GM12878 (cell line): Measurements from ENCODE around the gene LSAMP. TPM values are rescaled to one million over a fixed set of nuclear protein-coding genes. Genes with fewer than 3 reads are reported as not detected.

Experiments used
- ATAC-seq: fragments of 200-7000 bp; cut with Tn5 transposase; 3 replicates; pipeline ENCODE4 v1.9.1; 2020; ENCODE audit warnings: mild to moderate bottlenecking, moderate library complexity
- BruUV-seq: library from RNA; stranded (reverse); fragments of 400-500 nt; replicated peaks from 2 replicates; lab custom pipeline; 2021; lab: Mats Ljungman, UMichigan
- CTCF ChIA-PET: fragments of 300-600 bp; sonication (Branson Sonifier 250); formaldehyde crosslinking; extraction: SDS; loops from one replicate; lab custom pipeline; 2021; ENCODE audit warnings: inconsistent platforms; lab: Yijun Ruan, JAX
- POLR2A ChIA-PET: fragments of 350-600 bp; formaldehyde crosslinking; extraction: SDS; loops from one replicate; lab custom pipeline; 2021; ENCODE audit warnings: inconsistent platforms; lab: Charles Lee
- RAD21 ChIA-PET: fragments of 300-600 bp; sonication (Branson Sonifier 250); formaldehyde crosslinking; loops from one replicate; lab custom pipeline; 2023; ENCODE audit warnings: antibody characterized with exemption; ENCODE audit not compliant: unreplicated experiment; lab: Charles Lee
- SMC1A ChIA-PET: fragments of 300-600 bp; sonication (Branson Sonifier 250); formaldehyde crosslinking; loops from one replicate; lab custom pipeline; 2023; ENCODE audit not compliant: unreplicated experiment, uncharacterized antibody; lab: Charles Lee
- DNase-seq: peaks from one replicate; pipeline ENCODE4 v3.0.0-alpha.2; 2011; ENCODE audit warnings: low read depth, low spot score
- FAIRE-seq: peaks from 3 replicates; lab custom pipeline; 2011; peaks lifted over from hg19 to GRCh38; lab: Jason Lieb, UNC
- H2AFZ ChIP-seq: 2 replicates; pipeline ENCODE4 v1.6.0; 2011; ENCODE audit warnings: low read depth, low read length, control low read depth; ENCODE audit not compliant: control insufficient read depth
- H3K27ac ChIP-seq: 2 replicates; pipeline ENCODE4 v1.5.1; 2011; ENCODE audit warnings: control low read depth; ENCODE audit not compliant: control insufficient read depth, insufficient read depth
- H3K27me3 ChIP-seq, 2 experiments: replicated peaks in 1 of 2; 2 replicates each; pipeline versions ENCODE4 v1.6.0 to v1.6.1; 2011; ENCODE audit warnings: low read length in 1 of 2; ENCODE audit not compliant: control insufficient read depth in 2 of 2, insufficient read depth in 2 of 2
- H3K36me3 ChIP-seq, 2 experiments: 2 replicates each; pipeline ENCODE4 v1.5.1; 2011; ENCODE audit warnings: low read length in 1 of 2; ENCODE audit not compliant: control insufficient read depth in 2 of 2, insufficient read depth in 2 of 2
- H3K4me1 ChIP-seq: 2 replicates; pipeline ENCODE4 v1.6.1; 2011; ENCODE audit warnings: mild to moderate bottlenecking, low read length, moderate library complexity, mixed read lengths; ENCODE audit not compliant: control insufficient read depth, insufficient read depth
- H3K4me2 ChIP-seq: 2 replicates; pipeline ENCODE4 v1.6.0; 2011; ENCODE audit warnings: control low read depth; ENCODE audit not compliant: control insufficient read depth, insufficient read depth
- H3K4me3 ChIP-seq: fragments of 200-600 bp; sonication (generic); 2 replicates; pipeline ENCODE4 v1.5.1; 2016
- H3K79me2 ChIP-seq: 2 replicates; pipeline ENCODE4 v1.6.0; 2011; ENCODE audit warnings: low read length; ENCODE audit not compliant: control insufficient read depth, insufficient read depth
- H3K9ac ChIP-seq: 2 replicates; pipeline ENCODE4 v1.8.0; 2011; ENCODE audit warnings: low read length, control low read depth, mixed read lengths; ENCODE audit not compliant: control insufficient read depth, insufficient read depth
- H3K9me3 ChIP-seq: replicated peaks from 3 replicates; pipeline ENCODE4 v1.5.1; 2011; ENCODE audit warnings: mild to moderate bottlenecking, low read length; ENCODE audit not compliant: control insufficient read depth, insufficient read depth
- H4K20me1 ChIP-seq: 2 replicates; pipeline ENCODE4 v1.6.0; 2011; ENCODE audit not compliant: control insufficient read depth, insufficient read depth
- ATF7 ChIP-seq: fragments of 450-650 bp; IDR thresholded peaks from 2 replicates; pipeline ENCODE4 v1.6.1; 2016; ENCODE audit warnings: low read depth, mild to moderate bottlenecking
- BCL3 ChIP-seq: IDR thresholded peaks from 2 replicates; pipeline ENCODE4 v1.6.1; 2011; ENCODE audit warnings: borderline replicate concordance, low read depth, mild to moderate bottlenecking, moderate library complexity, low read length; ENCODE audit not compliant: insufficient read depth, poor library complexity, severe bottlenecking
- BCLAF1 ChIP-seq: fragments of 450-650 bp; IDR thresholded peaks from 2 replicates; pipeline ENCODE4 v1.6.1; 2017; ENCODE audit warnings: antibody characterized with exemption, mild to moderate bottlenecking, moderate library complexity
- CBFB ChIP-seq: IDR thresholded peaks from 2 replicates; pipeline ENCODE4 v1.6.1; 2016; ENCODE audit warnings: antibody characterized with exemption, low read depth
- CREB1 ChIP-seq: IDR thresholded peaks from 2 replicates; pipeline ENCODE4 v1.6.1; 2012; ENCODE audit warnings: low read depth, mild to moderate bottlenecking, inconsistent platforms
- ELK1 ChIP-seq: IDR thresholded peaks from 2 replicates; pipeline ENCODE4 v1.6.1; 2012; ENCODE audit warnings: low read depth, low read length, improper control_type of control experiment
- FOXM1 ChIP-seq: IDR thresholded peaks from 2 replicates; pipeline ENCODE4 v1.6.1; 2012; ENCODE audit warnings: low read depth, mild to moderate bottlenecking, inconsistent platforms, low read length, moderate library complexity
- HDAC2 ChIP-seq: fragments of 200-600 bp; sonication (generic); IDR thresholded peaks from 2 replicates; pipeline ENCODE4 v1.6.1; 2017
- JUND ChIP-seq: IDR thresholded peaks from 2 replicates; pipeline ENCODE4 v1.6.1; 2012; ENCODE audit warnings: low read depth, mild to moderate bottlenecking, low read length, improper control_type of control experiment, moderate library complexity
- MAX ChIP-seq: IDR thresholded peaks from 2 replicates; pipeline ENCODE4 v1.6.1; 2012; ENCODE audit warnings: low read depth, low read length, improper control_type of control experiment
- MEF2A ChIP-seq: IDR thresholded peaks from 2 replicates; pipeline ENCODE4 v1.6.1; 2011; ENCODE audit warnings: low read depth, mild to moderate bottlenecking, low read length, moderate library complexity; ENCODE audit not compliant: insufficient read depth
- NFYA ChIP-seq: IDR thresholded peaks from 2 replicates; pipeline ENCODE4 v1.6.1; 2011; ENCODE audit warnings: low read depth, mild to moderate bottlenecking, low read length, improper control_type of control experiment, borderline replicate concordance
- NRF1 ChIP-seq: conservative IDR thresholded peaks from 2 replicates; pipeline ENCODE4 v1.6.1; 2011; ENCODE audit warnings: mild to moderate bottlenecking, low read depth, low read length, improper control_type of control experiment
- PAX8 ChIP-seq: fragments of 450-650 bp; IDR thresholded peaks from 2 replicates; pipeline ENCODE4 v1.6.1; 2017; ENCODE audit warnings: mild to moderate bottlenecking, moderate library complexity
- PBX3 ChIP-seq: IDR thresholded peaks from 2 replicates; pipeline ENCODE4 v1.6.1; 2011; ENCODE audit warnings: mild to moderate bottlenecking, low read depth, low read length, moderate library complexity; ENCODE audit not compliant: insufficient replicate concordance
- POLR2AphosphoS5 ChIP-seq: IDR thresholded peaks from 2 replicates; pipeline ENCODE4 v1.6.1; 2011; ENCODE audit warnings: mild to moderate bottlenecking, low read length, inconsistent platforms
- ZNF24 ChIP-seq: fragments of 450-650 bp; IDR thresholded peaks from 2 replicates; pipeline ENCODE4 v1.6.1; 2017; ENCODE audit warnings: antibody characterized with exemption, mild to moderate bottlenecking
- ZNF384 ChIP-seq: IDR thresholded peaks from 2 replicates; pipeline ENCODE4 v1.6.1; 2012; ENCODE audit warnings: low read depth, mild to moderate bottlenecking, low read length, improper control_type of control experiment, borderline replicate concordance
- WGBS: methylation state at CpG from one replicate; pipeline ENCODE4 v1.1.6; 2016; ENCODE audit warnings: low lambda C conversion rate; ENCODE audit not compliant: insufficient replicate concordance, insufficient coverage; ENCODE audit errors: missing lambda C conversion rate; 5-methylcytosine and 5-hydroxymethylcytosine counted together
- in situ Hi-C: fragments of 300-500 bp; cut with MboI; formaldehyde crosslinking; loops from 9 replicates; pipeline ENCODE4 v1.14.3; 2018; ENCODE audit warnings: mixed read lengths
- intact Hi-C: fragments of 100-400 bp; cut with micrococcal nuclease; formaldehyde crosslinking; loops from one replicate; pipeline ENCODE4 v1.14.2; 2022; ENCODE audit not compliant: unreplicated experiment
- polyA plus RNA-seq, 11 experiments: library from polyadenylated mRNA; depleted of rRNA in 4 of 11; unstranded in 6 of 11; stranded (reverse) in 5 of 11; fragments of >200 nt; fragmentation: Nextera tagmentation in 4 of 11; fragmentation: Illumina TruSeq in 1 of 11; extraction: Ambion mirVana in 4 of 11; extraction: Trizol in 1 of 11; gene quantifications; 1 replicate in 1 of 11; 2 replicates in 10 of 11; pipeline versions ENCODE4 v1.2.1 to v1.2.3, GENCODE V29; 2011 to 2016; ENCODE audit warnings: inconsistent platforms in 2 of 11, missing spikeins in 2 of 11, low read depth in 1 of 11
- total RNA-seq, 4 experiments: library from RNA; depleted of rRNA in 3 of 4; stranded (reverse); fragments of >200 nt in 3 of 4; fragmentation: Illumina TruSeq in 1 of 4; extraction: Trizol in 1 of 4; gene quantifications; 2 replicates each; pipeline versions ENCODE4 v1.2.1 to v1.2.3, GENCODE V29; 2013 to 2021

Gene LSAMP
- total and polyA plus RNA-seq, 10 of the 15 experiments (the other 5 are each of a cell fraction or from before 2014, with no cell fraction given), result 2.0 to 12.7 (median 6.5) TPM

GRCh38 chr3:116030131-116030850, 415.0 kb downstream of the LSAMP start:
- DNase-seq, result no peak
- H3K4me2 ChIP-seq, result no peak overlapping the region
- no peak overlapping the region for H3K9ac ChIP-seq
- ChIA-PET SMC1A (interaction anchor here (1.1 to 3.0 kb wide), 4 partner anchors 10 to 25 kb away, joined by 3 to 13 read pairs (median 5); no protein-coding TSS in a partner anchor), CTCF (interaction anchor here (1.3 to 1.6 kb wide), 2 partner anchors 8 to 11 kb away, joined by 3 to 5 read pairs; no protein-coding TSS in a partner anchor), POLR2A (no interaction called here), RAD21 (no interaction called here)
- no TSS peak for BruUV-seq
- in situ Hi-C loops (no loop called here), intact Hi-C loops (no loop called here)
- no peak overlapping the region for H2AFZ ChIP-seq
- no peak for FAIRE-seq
- H4K20me1 ChIP-seq, result no peaks in the 10 kb centered on the region
- H3K27me3 ChIP-seq, result no peaks in the 10 kb centered on the region
- no peaks in the 10 kb centered on the region for H3K79me2 ChIP-seq
- H3K4me1 ChIP-seq, result no peaks in the 10 kb centered on the region
- 47% methylated on average over 5 of the region's 5 CpGs for WGBS
- no peaks in the 10 kb centered on the region for H3K36me3 ChIP-seq
- H3K9me3 ChIP-seq, result no peaks in the 10 kb centered on the region
- H3K4me3 ChIP-seq, result no peak overlapping the region
- H3K27ac ChIP-seq, result no peak overlapping the region
- no peak for ATAC-seq
- TF ChIP-seq CBFB (no peak), ATF7 (no peak), NRF1 (no peak), BCL3 (no peak), CREB1 (no peak), MAX (no peak), ELK1 (no peak), NFYA (no peak), POLR2AphosphoS5 (no peak), FOXM1 (no peak), PAX8 (no peak), PBX3 (no peak), BCLAF1 (no peak), MEF2A (no peak), ZNF24 (no peak), HDAC2 (no peak), ZNF384 (no peak), JUND (no peak)
